ENCODE measurements around the gene APPL2. TPM values are rescaled to one million over a fixed set of nuclear protein-coding genes. Genes with fewer than 3 reads are reported as not detected.
"Not testable (repeated sequence)": the region's sequence is repeated elsewhere in the genome, so short reads cannot be mapped to it uniquely, and the experiment has no call there.

The APPL2 gene
- polyA plus RNA-seq, 3 donors = 6.4 to 19.8 (median 9.0) TPM

GRCh38 chr12:105252901-105253300 lies 16.9 kb upstream of the APPL2 start:
- H4K20me1 ChIP-seq (ENCODE audit: insufficient read depth, low read length) = no peaks in the 10 kb centered on the region
- no peaks in the 10 kb centered on the region for H3K36me3 ChIP-seq (replicated peaks in 1 of 2; ENCODE audit: control insufficient read depth in 1 of 2, insufficient read depth in 2 of 2, low read length in 2 of 2)
- no peak overlapping the region for H3K4me3 ChIP-seq (replicated peaks in 1 of 3; ENCODE audit: low read depth in 2 of 3, low read length in 3 of 3)
- peaks cover 4 to 15% (median 8%) of the 10 kb centered on the region in 7 donors for H3K9me3 Mint-ChIP-seq
- H3K9ac ChIP-seq (ENCODE audit: insufficient read depth, low read length, poor library complexity, severe bottlenecking) = no peak overlapping the region
- H2AFZ ChIP-seq (ENCODE audit: insufficient read depth, low read depth, low read length, poor library complexity, severe bottlenecking) = no peak overlapping the region
- no peak overlapping the region for H3K4me2 ChIP-seq (replicated peaks; ENCODE audit: extremely low read depth, low read length, poor library complexity, severe bottlenecking)
- no peak overlapping the region for H3K27ac ChIP-seq (ENCODE audit: low read depth in 1 of 2, low read length in 2 of 2)
- no peaks in the 10 kb centered on the region for H3K9me3 ChIP-seq (replicated peaks in 1 of 2; ENCODE audit: control insufficient read depth in 1 of 2, insufficient read depth in 1 of 2, low read length in 2 of 2)
- no peaks in the 10 kb centered on the region for H3K27me3 ChIP-seq (ENCODE audit: control insufficient read depth in 2 of 2, insufficient read depth in 2 of 2, low read length in 2 of 2)
- DNase-seq = no peak
- H3K4me1 Mint-ChIP-seq = no peaks in the 10 kb centered on the region
- H3K27ac Mint-ChIP-seq = no peak overlapping the region
- intact Hi-C loops (cut with micrococcal nuclease) = no loop called here
- no peak overlapping the region for H3K4me3 Mint-ChIP-seq
- peaks cover 0 to 2% (median 2%) of the 10 kb centered on the region in 3 donors for H3K27me3 Mint-ChIP-seq (ENCODE audit: low read depth in 3 of 3)
- TF ChIP-seq CTCF (IDR thresholded peaks at IDR 0.05) = no peak
- H3K79me2 ChIP-seq (ENCODE audit: insufficient read depth, low read length) = no peaks in the 10 kb centered on the region
- no peaks in the 10 kb centered on the region for H3K4me1 ChIP-seq (ENCODE audit: control insufficient read depth in 1 of 2, insufficient read depth in 2 of 2, low read length in 2 of 2)
- no peaks in the 10 kb centered on the region for H3K36me3 Mint-ChIP-seq
- 100% methylated on average over 2 of the region's 5 CpGs for WGBS (ENCODE audit: insufficient coverage)

GRCh38 chr12:105245776-105246427 lies 9.9 kb upstream of the APPL2 start:
- H3K27ac ChIP-seq (ENCODE audit: low read depth in 1 of 2, low read length in 2 of 2); H3K27me3 ChIP-seq (ENCODE audit: control insufficient read depth in 2 of 2, insufficient read depth in 2 of 2, low read length in 2 of 2); H3K27me3 Mint-ChIP-seq (ENCODE audit: low read depth in 3 of 3); H3K9me3 ChIP-seq (replicated peaks in 1 of 2; ENCODE audit: control insufficient read depth in 1 of 2, insufficient read depth in 1 of 2, low read length in 2 of 2); H3K36me3 ChIP-seq (replicated peaks in 1 of 2; ENCODE audit: control insufficient read depth in 1 of 2, insufficient read depth in 2 of 2, low read length in 2 of 2); H3K4me2 ChIP-seq (replicated peaks; ENCODE audit: extremely low read depth, low read length, poor library complexity, severe bottlenecking); H3K4me1 ChIP-seq (ENCODE audit: control insufficient read depth in 1 of 2, insufficient read depth in 2 of 2, low read length in 2 of 2); H4K20me1 ChIP-seq (ENCODE audit: insufficient read depth, low read length); H3K36me3 Mint-ChIP-seq; H3K4me3 Mint-ChIP-seq; DNase-seq; H3K27ac Mint-ChIP-seq; H3K4me3 ChIP-seq (replicated peaks in 1 of 3; ENCODE audit: low read depth in 2 of 3, low read length in 3 of 3); intact Hi-C loops (cut with micrococcal nuclease); H3K79me2 ChIP-seq (ENCODE audit: insufficient read depth, low read length); H3K4me1 Mint-ChIP-seq; H2AFZ ChIP-seq (ENCODE audit: insufficient read depth, low read depth, low read length, poor library complexity, severe bottlenecking); H3K9ac ChIP-seq (ENCODE audit: insufficient read depth, low read length, poor library complexity, severe bottlenecking): not testable (repeated sequence)
- peaks cover 2 to 17% (median 8%) of the 10 kb centered on the region in 7 donors for H3K9me3 Mint-ChIP-seq
- 93% methylated on average over 13 of the region's 20 CpGs for WGBS (ENCODE audit: insufficient coverage)
